C4-2B (cell line): Measurements from ENCODE around the gene GAS2L2.

Experiments used
- ZFX ChIP-seq: fragments of 450-650 bp; IDR thresholded peaks from 2 replicates; pipeline ENCODE4 v1.6.1; 2017
- TF ChIP-seq, protein P1 (sequence below): fragments of 450-650 bp; conservative IDR thresholded peaks from 2 replicates; pipeline ENCODE4 v1.5.1; 2017; ENCODE audit warnings: mild to moderate bottlenecking

DNA sequence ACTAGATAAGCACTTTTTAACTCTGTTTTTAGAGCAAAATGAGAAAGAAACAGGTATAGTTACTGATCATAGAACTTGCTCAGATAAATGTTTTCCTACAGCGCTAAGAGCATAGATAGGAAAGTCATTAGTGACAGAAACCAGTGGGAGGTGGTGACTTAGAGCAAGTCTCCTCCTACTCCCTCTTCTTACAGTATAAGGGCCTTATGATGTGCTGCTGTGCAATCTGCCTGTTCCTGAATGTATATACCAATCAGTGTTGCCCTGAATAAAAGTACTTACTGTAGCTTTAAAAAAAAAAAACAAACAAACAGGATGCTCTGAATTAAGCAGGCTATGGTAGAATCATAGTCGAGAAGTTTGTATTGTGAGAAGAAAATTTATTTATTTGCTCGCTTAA is 44.9 kb downstream of the GAS2L2 start:
- TF ChIP-seq, protein P1, sequence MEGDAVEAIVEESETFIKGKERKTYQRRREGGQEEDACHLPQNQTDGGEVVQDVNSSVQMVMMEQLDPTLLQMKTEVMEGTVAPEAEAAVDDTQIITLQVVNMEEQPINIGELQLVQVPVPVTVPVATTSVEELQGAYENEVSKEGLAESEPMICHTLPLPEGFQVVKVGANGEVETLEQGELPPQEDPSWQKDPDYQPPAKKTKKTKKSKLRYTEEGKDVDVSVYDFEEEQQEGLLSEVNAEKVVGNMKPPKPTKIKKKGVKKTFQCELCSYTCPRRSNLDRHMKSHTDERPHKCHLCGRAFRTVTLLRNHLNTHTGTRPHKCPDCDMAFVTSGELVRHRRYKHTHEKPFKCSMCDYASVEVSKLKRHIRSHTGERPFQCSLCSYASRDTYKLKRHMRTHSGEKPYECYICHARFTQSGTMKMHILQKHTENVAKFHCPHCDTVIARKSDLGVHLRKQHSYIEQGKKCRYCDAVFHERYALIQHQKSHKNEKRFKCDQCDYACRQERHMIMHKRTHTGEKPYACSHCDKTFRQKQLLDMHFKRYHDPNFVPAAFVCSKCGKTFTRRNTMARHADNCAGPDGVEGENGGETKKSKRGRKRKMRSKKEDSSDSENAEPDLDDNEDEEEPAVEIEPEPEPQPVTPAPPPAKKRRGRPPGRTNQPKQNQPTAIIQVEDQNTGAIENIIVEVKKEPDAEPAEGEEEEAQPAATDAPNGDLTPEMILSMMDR = no peak
- no peak for TF ChIP-seq ZFX
